DMS153 (cell line): ENCODE results near the gene IQCF2.
"Not testable (repeated sequence)": the region's sequence is repeated elsewhere in the genome, so short reads cannot be mapped to it uniquely, and the experiment has no call there.

Experiments used
- DNase-seq: peaks from one replicate; lab custom pipeline; 2025; lab: John Stamatoyannopoulos, UW

IQCF2 gene

DNA sequence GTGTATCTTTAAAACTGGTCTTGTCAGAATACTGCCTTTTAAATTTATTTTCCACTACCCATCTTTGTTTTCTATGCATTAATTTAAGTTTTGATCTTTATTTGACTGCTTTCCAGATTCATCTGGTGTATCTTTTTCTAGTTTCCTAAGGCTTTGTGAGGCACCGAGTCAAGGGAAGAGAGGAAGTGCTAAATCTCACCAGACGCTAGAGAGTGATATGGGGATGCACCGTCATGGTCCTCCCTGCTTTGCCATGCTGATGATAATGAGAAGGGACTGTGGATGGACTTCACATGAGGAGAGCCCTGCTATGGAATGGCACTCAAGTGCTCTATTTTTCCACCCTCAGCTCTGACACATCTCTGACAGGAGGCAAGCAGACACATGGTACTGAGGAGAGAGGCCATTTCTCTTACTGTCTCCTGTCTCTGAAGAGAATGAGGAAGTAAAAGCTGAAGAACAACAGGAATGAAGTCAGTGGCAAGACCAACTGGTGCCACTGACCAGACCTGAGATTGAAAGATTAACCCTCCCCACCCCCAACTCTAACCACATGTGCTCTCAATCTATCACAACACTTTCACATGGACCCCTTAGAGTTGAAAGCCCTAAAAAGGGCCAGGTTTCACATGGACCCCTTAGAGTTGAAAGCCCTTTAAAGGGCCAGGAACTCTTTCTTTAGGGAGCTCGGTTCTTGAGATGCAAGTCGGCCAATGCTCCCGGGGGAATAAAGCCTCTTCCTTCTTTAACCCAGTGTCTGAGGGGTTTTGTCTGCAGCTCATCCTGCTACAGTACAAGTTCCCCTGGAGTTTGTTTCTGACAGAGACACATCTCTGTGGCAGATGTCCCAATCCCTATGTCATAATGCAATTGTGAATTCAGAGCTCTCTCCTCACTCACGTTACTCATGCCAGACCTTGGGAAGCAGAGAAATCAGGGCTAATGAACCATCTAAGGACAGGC lies at the start of gene IQCF2:
Gene IQCF2 (plus strand): TSS at position 913 of the 963 bp plus-strand sequence. CDS start 52 bp downstream, outside the sequence.
- DNase-seq, result no peak

DNA sequence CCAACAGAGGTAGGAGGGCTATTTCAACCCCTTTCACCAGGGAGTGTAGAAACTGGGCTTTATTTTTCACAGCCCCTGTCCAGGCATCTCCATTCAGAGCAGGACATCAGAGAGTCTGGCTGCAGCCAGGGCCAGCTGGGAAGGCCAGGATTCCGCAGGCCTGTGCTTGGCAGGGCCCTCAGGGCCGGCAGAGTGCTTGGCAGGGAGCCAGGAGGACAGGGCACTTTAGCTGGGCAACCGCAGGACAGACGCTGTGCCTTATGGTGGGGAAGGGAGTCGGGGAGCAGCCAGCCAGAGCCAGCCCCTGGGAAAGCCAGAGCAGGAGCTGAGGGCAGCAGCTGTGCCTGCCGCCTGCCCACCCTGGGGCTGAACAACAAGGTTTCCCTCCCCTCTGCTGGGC lies 47.9 kb upstream of the IQCF2 start:
- DNase-seq, result no peak

DNA sequence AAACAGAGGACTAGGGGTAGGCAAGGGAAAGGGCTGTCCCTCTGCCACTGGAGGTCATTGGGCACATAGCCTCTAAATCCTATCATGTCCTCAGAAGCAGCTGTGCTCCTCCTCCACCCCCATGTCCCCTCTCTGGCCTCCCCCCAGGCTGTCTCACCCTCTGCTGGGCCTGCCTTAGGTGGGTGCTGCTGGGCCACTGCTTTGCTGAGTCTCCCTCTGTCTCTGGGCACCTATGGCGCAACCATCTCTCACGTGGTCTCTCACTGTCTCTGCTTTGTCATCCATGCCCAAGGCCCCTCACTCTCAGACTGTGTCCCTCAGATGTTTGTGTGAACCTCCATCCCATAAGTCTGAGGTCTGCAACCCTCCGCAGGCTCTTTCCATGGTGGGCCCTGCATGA lies 47.4 kb upstream of the IQCF2 start:
- DNase-seq, result no peak

DNA sequence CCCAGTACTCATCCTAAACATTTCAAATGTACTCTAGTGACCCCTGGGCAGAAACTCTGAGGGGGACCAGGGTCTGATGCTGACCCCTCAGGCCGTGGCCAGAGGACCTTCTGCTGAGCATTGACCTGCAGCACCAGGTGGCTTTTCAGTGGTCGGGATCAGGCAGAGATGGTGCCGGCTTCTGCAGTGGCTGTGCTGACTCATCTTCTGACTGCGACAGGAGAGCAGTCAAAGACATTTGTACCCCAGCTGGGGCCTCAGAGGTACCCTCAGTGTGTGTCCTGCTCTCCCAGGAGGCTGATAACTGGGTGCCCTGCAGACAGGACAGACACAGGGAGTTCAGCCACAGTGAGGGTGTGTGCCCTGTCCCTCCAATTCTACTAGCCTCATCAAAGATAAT lies 45.8 kb upstream of the IQCF2 start:
- DNase-seq, result no peak

DNA sequence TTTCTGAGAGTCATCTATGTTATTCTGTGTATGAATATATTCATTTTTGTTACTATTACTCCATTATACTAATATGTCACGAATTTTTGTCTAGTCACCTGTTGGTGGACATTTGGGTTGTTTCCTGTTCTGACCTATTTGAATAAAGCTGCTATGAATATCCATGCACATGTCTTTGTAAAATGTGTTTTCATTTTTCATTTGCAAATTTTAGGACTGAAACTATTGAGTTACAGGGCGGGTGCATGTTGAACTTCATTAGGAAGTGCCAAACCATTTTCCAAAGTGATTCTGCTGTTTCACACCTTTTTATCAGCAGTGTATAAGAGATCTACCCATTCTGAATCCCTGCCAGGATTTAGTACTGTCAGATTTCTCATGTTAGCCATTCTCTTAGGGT lies 44.7 kb upstream of the IQCF2 start:
- DNase-seq, result no peak

DNA sequence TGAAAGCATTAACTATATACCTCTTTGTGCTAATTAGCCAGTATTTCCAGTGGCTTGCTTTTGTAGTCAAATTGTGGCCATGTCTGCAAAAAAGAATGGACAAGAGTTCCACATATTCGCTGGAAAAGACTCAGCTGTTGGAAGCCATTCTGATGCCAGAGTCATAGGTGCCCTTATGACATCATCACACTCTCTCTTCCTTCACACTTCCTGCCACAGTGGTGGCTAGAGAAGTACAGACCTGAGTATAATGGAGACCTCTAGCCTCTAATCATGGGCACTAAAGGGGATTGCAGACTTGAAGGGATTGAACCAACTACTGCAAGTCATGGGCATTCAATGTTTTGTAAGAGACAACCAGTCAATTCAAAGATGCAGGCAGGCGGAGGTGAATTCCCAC lies 44.0 kb upstream of the IQCF2 start:
- no peak for DNase-seq

DNA sequence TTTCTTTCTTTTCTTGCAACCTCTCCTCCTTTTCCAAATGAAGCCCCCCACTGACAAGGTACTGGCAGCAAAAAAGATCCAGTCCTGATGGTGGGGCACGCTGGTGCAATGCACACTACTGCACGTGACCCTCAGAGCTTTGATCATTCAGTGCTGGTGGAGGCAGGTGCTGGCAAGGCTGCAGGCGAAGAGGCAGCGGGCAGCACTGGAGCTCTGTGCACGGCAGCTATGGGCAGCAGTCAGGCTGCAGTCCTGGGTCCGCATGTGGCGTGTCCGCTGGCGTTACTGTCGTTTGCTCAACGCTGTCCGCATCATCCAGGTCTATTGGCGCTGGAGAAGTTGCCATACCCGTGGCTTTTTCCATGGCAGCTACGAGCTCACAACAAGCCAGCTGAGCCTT lies 42.3 kb upstream of the IQCF2 start:
- no peak for DNase-seq

DNA sequence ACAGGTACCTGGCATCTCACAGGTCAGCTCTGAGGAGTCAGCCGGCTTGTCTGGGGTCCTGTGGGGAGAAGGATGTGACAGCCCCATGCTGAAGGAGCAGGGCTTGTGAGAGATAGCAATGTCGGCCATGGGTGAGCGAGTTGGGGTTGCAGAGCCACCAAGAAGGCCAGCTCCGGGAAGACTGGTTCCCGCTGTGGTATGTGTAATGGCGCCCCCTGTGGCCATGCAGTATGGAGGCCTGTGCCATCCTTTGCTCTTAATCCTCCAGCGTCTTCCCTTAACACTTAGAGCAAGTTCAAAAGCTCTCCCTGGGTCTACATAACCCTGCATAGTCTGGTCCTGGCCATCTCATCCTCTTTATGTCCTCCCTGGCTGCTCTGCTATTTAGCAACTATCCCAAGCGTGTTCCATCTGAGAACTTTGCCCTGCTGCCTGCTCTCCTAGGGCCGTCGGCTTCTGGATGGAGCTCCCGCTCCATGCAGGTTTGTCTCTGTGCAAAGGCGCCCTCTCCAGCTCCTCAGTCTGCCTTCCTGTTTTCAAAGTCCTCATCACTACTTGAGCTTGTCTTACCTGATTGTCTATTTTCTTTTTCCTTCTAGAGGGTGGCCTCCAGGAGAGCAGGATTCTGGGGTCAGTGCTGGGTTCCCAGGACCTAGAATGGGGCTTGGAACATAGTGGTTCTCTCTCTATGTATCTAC lies 41.6 kb upstream of the IQCF2 start:
- no peak for DNase-seq

DNA sequence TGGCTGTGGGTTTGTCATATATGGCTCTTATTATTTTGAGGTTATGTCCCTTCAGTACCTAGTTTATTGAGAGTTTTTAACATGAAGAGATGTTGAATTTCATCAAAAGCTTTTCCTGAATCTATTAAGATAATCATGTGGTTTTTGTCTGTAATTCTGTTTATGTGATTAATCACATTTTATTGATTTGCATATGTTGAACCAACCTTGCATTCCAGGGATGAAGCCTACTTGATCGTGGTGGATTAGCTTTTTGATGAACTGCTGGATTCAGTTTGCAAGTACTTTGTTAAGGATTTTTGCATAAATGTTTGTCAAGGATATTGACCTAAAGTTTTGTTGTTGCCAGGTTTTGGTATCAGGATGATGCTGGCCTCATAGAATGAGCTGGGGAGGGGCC lies 33.1 kb upstream of the IQCF2 start:
- DNase-seq, result no peak

DNA sequence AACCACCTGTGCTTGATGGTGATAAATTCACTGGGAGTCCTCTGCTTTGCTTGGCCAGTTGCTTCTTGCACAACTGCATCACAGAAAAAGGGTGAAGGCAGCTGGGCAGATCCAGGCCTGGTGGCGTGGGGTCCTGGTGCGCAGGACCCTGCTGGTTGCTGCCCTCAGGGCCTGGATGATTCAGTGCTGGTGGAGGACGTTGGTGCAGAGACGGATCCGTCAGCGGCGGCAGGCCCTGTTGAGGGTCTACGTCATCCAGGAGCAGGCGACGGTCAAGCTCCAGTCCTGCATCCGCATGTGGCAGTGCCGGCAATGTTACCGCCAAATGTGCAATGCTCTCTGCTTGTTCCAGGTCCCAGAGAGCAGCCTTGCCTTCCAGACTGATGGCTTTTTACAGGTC lies 31.1 kb upstream of the IQCF2 start:
- DNase-seq, result no peak

DNA sequence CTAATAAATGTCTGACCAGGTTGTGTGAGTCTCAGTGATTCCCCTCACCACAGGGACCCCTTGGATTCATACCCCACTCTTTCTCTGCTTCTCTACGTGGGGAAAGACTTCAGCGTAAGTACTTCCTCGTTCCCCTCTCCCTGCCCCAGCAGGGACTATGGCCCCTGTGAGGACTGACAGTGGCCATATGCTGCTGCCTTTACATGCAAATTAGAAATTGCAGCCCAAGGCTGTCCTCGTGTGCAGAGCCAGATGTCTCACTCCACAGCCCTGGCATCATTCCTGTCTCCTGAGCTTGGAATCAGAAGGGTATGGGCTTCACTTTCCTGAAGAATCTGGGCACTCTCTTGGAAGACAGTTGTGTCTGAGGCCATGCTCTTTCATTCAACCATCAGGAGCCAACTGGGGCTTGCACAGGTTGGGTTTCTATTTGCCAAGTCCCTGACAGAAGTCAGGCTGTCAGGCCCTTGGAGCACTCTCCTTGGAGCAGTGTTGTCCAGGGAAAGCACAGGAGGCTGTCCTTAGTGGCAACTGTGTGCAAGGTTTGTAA lies 30.5 kb upstream of the IQCF2 start:
- DNase-seq, result no peak

DNA sequence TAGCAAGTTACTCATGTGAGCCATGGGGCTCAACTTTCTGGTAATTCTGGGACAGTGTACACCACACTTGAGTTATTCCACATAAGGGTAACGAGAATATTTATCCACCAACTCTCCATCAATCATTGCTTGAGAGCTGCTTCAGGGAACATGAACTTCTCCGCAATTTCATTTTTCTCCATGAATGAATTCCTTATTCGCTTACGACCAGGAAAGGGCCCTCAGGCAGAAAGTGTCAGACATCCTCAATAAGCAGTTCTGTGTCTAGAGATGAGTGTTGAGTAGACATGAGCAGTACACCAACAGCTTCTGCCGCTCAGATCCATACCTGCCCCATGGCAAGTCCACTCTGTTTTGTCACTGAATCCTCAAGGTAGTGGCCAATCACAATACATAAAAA lies 24.8 kb upstream of the IQCF2 start:
- DNase-seq, result no peak

DNA sequence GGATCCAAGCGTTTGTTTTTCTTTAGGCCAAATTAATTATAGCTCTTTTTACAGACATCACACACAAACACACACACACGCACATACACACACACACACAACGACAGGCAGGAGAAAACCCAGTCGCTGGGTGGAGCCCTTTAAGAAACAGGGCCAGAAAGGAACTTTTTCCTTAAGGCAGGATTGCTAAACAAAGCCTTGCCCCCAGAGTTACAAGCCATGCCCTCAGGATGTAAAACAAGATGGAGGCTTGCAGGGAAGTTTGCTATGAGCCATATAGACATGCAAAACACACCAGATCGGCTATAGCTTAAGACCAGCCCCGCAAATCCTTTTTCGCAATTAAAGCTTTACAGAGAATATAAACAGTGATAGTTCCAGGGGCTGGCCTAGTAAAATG lies 16.3 kb upstream of the IQCF2 start:
- no peak for DNase-seq

DNA sequence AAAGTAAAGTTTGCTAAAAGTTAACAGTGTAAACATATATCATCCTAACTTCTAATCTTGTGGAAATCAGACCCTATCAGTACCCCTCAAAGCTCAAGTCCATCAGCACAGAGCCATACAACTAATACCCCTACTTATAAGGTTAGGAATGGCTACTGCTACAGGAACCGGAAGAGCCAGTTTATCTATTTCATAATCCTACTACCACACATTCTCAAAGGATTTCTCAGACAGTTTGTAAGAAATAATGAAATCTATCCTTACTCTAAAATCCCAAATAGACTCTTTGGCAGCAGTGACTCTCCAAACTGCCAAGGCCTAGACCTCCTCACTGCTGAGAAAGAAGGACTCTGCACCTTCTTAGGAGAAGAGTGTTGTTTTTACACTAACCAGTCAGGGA lies 6.0 kb upstream of the IQCF2 start:
- not testable (repeated sequence) for DNase-seq

DNA sequence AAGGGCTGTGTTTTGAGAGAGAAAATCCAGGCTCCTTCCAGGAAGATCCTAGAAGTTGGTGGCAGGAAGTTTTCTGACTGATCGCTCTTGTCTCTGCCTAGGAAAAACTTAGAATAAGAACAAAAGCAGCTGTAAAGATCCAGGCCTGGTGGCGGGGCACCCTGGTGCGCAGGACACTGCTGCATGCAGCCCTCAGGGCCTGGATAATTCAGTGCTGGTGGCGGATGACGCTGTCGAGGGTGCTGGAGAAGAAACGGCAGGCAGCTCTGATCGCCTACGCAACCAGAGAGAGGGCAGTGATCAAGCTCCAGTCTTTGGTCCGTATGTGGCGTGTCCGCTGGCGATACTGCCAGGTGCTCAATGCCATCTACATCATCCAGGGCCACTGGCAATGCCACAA lies 1.5 kb downstream of the IQCF2 start:
- DNase-seq, result no peak

DNA sequence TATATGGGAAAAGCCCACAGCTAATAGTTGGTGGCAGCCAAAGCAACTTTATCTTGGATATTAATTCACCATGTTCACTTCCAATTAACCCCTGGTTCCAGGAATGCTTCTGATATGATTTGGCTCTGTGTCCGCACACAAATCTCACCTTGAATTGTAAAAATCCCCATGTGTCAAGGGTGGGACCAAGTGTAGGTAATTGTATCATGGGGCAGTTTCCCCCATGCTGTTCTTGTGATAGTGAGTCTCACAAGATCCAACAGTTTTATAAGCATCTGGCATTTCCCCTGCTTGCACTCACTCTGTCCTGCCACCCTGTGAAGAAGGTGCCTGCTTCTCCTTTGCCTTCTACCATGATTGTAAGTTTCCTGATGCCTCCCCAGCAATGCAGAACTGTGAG lies 7.5 kb downstream of the IQCF2 start:
- not testable (repeated sequence) for DNase-seq

DNA sequence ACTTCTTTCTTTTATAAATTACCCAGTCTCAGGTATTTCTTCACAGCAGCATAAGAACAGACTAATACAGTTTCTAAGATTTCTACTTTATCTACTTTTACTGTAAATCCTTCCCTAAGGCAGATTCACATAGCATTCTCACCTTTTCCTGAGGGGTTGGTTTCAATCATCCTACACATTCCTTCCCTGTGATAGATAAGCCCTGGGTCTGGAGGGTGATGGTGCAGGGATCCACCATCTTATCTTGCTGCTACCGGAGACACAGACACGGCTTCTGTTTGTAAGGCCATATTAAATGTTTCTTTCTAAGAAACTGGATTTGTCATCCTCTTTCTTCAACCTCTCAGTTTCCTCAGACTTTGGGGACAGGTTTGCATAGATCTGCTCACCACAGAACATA lies 7.9 kb downstream of the IQCF2 start:
- DNase-seq, result no peak

DNA sequence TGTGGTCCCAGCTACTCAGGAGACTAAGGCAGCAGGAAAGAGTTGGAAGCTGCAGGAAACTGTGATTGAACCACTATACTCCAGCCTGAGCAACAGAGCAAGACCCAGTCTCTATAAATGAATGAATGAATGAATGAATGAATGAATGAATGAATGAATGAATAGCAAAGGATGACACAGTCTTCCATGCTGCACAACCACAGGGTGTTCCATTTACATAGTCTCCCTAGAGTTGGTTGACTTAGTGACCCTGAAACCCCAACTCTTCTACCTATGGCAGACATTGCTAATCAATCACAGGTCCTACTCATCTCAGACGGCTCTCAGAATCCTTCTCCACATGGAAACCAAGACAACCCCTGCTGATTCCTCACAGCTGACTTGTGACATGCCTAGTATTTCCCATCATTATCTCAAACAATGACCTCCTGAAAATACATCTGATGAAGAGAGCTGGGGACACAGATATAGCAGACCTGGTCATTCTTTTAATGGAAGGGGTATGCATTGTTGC lies 11.9 kb downstream of the IQCF2 start:
- DNase-seq, result no peak

DNA sequence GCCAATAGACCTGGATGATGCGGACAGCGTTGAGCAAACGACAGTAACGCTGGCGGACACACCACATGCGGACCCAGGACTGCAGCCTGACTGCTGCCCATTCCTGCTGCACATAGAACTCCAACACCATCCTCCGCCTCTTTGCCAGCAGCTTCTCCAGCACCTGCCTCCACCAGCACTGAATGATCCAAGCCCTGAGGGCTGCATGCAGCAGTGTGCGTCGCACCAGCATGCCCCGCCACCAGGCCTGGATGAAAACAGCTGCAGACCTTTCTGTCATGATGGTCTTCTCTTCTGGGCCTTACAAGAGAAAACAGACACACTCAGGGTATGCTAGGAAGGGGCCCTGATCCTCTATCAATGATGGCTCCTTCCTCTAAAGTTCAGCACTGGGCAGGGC lies 12.5 kb downstream of the IQCF2 start:
- DNase-seq, result no peak

DNA sequence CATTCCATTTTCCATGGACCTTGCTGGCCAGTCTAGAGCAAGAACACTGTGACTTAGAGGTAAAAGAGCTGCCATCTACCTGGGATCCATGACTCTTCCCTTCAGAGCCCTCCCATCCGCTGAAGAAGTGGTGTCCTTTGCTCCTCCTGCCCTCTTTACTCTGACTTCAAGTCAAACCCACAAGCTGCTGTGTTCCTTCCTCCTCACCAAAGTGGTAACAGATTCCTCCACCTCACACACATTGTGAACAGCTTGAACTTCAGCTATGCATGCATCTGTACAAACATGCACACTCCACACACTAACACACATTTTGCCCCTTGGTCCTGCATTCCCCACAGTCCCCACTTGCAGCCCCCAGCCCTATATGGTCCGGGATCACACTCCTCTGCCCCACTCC lies 13.0 kb downstream of the IQCF2 start:
- no peak for DNase-seq

DNA sequence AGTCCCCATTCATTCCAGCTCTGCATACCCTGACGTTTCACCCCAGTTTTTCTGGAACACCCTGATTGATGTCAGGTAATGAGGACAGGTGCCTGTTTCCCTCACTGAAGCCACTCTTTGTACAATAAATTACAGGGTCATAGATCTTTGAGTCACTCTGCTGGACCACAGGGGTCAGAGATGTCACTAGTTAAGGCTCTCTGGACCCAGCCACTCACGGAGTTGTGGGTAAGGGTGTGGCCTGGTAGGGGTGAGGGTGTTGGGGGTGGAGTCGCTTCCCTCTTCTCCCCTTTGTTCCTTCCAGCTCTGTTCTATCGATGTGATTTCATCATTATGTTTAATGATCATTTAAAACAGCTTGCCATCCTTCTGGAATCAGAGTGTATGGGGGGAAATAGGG lies 13.5 kb downstream of the IQCF2 start:
- DNase-seq, result no peak

DNA sequence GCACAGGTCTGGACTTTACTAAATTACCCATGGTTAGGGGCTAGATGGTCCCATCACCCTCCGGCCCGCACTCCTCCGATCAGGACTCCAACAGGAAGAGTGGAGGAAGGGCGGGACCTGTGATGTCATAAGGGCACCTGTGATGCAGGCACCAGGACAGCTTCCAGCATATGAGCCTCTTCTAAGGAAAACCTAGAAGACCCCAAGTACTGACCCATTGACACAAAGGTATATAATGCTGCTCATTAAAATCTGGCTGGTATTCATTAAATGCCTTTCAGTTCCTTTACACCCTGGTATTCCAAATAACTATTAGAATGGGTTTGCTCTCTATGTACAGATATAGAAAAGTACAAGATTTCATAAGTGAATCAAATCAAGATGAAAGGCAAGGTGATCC lies 14.1 kb downstream of the IQCF2 start, which contains the start of gene IQCF5:
Gene IQCF5 (minus strand): TSS at position 101 of the 400 bp plus-strand sequence. CDS start 70 bp downstream, at position 31.
- no peak for DNase-seq

DNA sequence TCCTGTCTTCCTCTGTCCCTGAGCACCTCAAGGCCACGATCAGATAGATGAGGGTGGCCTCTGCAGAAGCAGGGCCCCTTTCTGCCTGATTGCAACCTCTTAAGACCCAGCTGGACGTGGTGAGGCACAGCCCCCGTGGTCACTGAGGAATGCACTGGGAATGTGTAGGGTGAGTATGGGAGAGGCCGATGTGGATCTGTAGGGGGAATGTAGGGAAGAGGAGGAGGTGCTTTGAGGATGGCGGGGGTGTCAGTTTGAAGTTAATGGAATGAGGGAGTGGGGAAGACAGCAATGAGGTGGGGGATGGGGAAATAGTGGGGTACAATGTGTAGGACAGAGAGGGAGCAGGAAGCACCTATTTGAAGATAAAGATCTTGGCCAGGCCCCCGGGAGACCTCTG lies 14.8 kb downstream of the IQCF2 start:
- DNase-seq, result no peak
